Stimulated activated CD4-positive, alpha-beta T cell treated with anti-CD3 and anti-CD28 coated beads, TNF-alpha, amount 100 ng/mL, for 1 hour (primary cell): ENCODE data around the gene LRR1.
"Not testable (repeated sequence)": the region's sequence is repeated elsewhere in the genome, so short reads cannot be mapped to it uniquely, and the experiment has no call there.

Experiments
- DNase-seq, 3 donors: peaks; one replicate each; pipeline ENCODE4 v3.0.0-alpha.2; 2020; ENCODE audit warnings: low read depth in 3 of 3, low spot score in 1 of 3

Gene LRR1, protein sequence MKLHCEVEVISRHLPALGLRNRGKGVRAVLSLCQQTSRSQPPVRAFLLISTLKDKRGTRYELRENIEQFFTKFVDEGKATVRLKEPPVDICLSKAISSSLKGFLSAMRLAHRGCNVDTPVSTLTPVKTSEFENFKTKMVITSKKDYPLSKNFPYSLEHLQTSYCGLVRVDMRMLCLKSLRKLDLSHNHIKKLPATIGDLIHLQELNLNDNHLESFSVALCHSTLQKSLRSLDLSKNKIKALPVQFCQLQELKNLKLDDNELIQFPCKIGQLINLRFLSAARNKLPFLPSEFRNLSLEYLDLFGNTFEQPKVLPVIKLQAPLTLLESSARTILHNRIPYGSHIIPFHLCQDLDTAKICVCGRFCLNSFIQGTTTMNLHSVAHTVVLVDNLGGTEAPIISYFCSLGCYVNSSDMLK

DNA sequence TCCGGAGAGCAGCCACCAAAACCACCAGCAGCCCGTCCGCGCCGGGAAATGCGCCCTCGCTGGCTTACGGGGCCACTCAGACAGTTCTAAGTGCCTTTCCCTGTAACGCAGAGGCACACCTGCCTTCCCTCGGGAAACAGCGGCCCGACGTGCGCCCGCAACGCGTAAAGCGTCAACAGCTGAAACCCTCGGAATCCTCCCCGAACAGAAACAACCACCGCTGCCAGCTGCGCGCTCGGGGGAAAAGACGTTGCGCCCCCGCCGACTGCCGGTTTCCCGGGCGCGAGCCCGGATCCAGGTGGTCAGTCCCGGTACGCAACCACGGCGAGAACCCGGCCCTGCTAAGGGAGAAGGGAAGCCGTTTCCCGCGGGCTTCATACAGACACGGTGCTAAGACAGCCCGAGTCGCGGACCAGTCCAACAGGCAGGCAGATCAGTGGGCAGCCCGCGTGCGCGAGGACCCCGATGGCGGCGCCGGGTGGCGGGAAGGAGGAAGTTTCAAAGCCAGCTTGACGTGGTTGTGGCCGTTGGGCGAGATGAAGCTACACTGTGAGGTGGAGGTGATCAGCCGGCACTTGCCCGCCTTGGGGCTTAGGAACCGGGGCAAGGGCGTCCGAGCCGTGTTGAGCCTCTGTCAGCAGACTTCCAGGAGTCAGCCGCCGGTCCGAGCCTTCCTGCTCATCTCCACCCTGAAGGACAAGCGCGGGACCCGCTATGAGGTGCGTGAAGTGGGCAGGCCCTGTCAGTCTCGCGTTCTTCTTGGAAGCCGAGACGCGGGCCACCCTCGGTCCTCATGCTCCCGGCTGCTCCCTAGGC is at the start of gene LRR1:
TSS of gene LRR1 (plus strand) at position 456 of the 816 bp plus-strand sequence. CDS start at position 537, 81 bp downstream.
- peak; percentile 54 to 82 (median 57) for DNase-seq

DNA sequence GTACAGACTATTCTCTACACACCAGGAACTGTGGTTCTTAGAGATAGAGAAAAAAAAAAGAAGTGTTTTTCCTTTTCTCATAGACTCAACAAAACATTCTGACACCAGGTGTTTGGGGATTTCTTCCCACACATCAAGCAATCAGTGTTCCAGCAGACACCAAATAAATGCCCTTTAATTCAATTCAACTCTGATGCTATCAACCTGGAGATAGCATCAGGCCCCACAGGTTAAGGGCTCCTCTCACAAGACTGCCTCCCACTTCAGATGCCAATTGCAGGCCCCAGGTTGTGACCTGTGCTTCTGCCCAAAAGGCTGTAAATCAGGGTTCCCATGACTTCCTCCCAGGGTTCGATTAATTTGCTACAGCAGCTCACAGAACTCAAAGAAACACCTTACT is 49.3 kb upstream of the LRR1 start:
- no peak for DNase-seq

- no peak for DNase-seq
Measured at GRCh38 chr14:49549881-49550280, 48.9 kb upstream of the LRR1 start.

DNA sequence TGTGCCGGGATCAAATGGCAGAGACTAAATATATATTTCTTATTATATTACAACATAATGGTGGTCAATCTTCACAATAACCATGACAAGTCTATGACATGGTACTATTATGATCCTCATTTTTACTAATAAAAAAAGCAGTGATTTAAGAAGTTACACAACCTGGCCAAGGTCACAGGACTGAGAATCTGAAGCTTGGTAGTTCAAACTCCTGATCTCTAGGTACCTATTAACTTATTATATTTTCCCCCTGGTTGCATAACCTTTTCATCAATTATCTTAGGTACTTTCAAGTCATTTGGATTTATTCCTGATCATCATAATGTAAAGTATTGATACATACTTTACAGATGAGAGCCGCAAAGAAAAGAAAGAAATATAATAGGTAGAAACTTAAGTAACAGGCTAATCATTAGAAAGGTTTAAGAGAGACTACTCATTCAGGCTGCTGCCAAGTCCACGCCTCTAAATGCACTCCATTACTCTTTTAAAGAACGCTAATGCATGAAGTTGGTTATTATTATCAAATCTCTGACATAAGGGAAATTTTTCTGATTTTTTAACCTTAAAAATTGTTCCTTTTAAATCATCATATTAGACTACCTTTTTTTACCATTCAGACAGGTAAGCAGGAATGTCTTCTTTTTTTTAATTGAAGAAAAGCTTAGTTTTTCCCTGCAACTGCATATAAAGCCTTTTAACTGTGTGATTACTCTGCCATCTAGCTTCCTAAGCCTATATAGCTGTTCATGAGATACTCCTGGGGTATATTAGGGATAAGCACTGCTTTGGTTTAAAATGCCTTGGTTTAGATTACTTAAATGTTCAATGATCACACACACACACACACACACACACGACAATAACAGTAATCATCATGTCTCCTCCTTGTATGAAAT is 48.2 kb upstream of the LRR1 start:
- no peak for DNase-seq

DNA sequence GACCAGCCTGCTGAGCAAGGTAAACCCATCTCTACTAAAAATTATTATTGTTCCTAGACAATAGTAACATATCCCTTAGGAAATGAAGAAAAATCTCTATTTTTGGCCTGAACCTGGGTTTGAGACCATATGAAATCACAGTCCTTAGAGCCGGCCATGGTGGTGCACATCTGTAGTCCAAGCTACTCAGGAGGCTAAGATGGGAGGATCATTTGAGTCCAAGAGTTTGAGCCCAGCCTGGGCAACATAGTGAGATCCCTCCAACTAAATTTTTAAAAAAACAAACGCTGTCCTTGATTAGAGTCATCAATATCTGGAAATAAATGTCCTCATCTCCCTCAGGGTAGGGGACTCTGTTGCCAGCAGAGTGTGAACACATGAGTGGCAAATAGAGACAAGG is 47.2 kb upstream of the LRR1 start:
- DNase-seq = no peak

DNA sequence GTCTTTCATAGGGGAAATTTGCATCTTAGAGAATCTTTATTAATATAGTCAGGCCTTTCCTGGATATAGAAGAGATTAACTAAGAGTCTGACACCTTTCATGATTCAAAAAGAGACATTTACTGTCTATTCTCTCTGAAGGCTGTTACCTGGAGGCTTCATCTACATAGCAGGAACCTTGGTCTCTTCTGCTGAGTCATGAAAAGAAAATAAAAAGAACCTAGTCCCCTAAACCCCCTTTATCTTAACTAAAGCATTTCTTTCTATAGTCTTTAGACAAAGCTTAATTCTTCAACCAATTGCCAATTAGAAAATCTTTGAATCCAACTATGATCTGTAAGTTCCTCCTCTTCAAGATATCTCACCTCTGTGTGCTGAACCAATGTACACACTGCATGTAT is 45.6 kb upstream of the LRR1 start:
- DNase-seq = no peak

GRCh38 chr14:49553892-49554291 is 44.8 kb upstream of the LRR1 start:
- no peak for DNase-seq

- DNase-seq = no peak
Measured at GRCh38 chr14:49559979-49560768, 38.6 kb upstream of the LRR1 start.

- DNase-seq = no peak
Measured at GRCh38 chr14:49566714-49567113, 32.0 kb upstream of the LRR1 start.

GRCh38 chr14:49569281-49569680 is 29.5 kb upstream of the LRR1 start:
- no peak for DNase-seq

- DNase-seq = no peak
Measured at GRCh38 chr14:49574038-49574437, 24.7 kb upstream of the LRR1 start.

GRCh38 chr14:49578141-49578540 is 20.6 kb upstream of the LRR1 start:
- DNase-seq = no peak

GRCh38 chr14:49579841-49580240 is 18.9 kb upstream of the LRR1 start:
- no peak for DNase-seq

- no peak for DNase-seq
Measured at GRCh38 chr14:49581209-49582112, 17.3 kb upstream of the LRR1 start.

GRCh38 chr14:49582113-49582977 is 16.4 kb upstream of the LRR1 start:
- no peak for DNase-seq

GRCh38 chr14:49583629-49584028 is 15.1 kb upstream of the LRR1 start:
- no peak for DNase-seq

- DNase-seq = no peak
Measured at GRCh38 chr14:49584058-49584457, 14.7 kb upstream of the LRR1 start.

- not testable (repeated sequence) for DNase-seq
Measured at GRCh38 chr14:49584981-49585640, 13.6 kb upstream of the LRR1 start.
